CD4-positive, alpha-beta T cell (primary cell): ENCODE data around the gene OVCA2. TPM values are rescaled to one million over a fixed set of nuclear protein-coding genes. Genes with fewer than 3 reads are reported as not detected.

Experiments used
- ATAC-seq: fragments of 200-7000 bp; cut with Tn5 transposase; one replicate; pipeline ENCODE4 v1.10.0; 2022; ENCODE audit warnings: mild to moderate bottlenecking; ENCODE audit not compliant: poor library complexity
- CTCF ChIA-PET: fragments of 350-600 bp; sonication (Branson Sonifier 250); formaldehyde crosslinking; loops from one replicate; lab custom pipeline; 2021; ENCODE audit warnings: antibody characterized with exemption, inconsistent platforms; lab: Charles Lee
- POLR2A ChIA-PET: fragments of 350-600 bp; sonication (Branson Sonifier 250); formaldehyde crosslinking; loops from one replicate; lab custom pipeline; 2021; ENCODE audit warnings: antibody characterized with exemption, inconsistent platforms; lab: Charles Lee
- DNase-seq, 14 experiments: peaks; one replicate each; pipeline ENCODE4 v3.0.0-alpha.2; 2013 to 2020; ENCODE audit warnings: mixed read lengths in 2 of 14
- H3K27ac ChIP-seq, 2 donors: one replicate each; pipeline versions ENCODE4 v1.5.1 to v1.7.0; 2013; ENCODE audit warnings: low read length in 2 of 2, low read depth in 1 of 2, mild to moderate bottlenecking in 1 of 2
- H3K27me3 ChIP-seq, 2 experiments: 1 replicate in 1 of 2; 2 replicates in 1 of 2; pipeline versions ENCODE4 v1.6.1 to v1.7.0; 2013; ENCODE audit warnings: low read length in 2 of 2, control low read depth in 1 of 2, mild to moderate bottlenecking in 1 of 2, moderate library complexity in 1 of 2; ENCODE audit not compliant: insufficient read depth in 2 of 2, control insufficient read depth in 1 of 2
- H3K36me3 ChIP-seq: one replicate; pipeline ENCODE4 v1.6.1; 2013; ENCODE audit warnings: low read length, control low read depth; ENCODE audit not compliant: insufficient read depth
- H3K4me1 ChIP-seq: one replicate; pipeline ENCODE4 v1.6.1; 2013; ENCODE audit warnings: low read length, control low read depth; ENCODE audit not compliant: insufficient read depth
- H3K4me3 ChIP-seq: one replicate; pipeline ENCODE4 v1.5.1; 2013; ENCODE audit warnings: mild to moderate bottlenecking, low read length, moderate library complexity
- H3K9me3 ChIP-seq, 2 experiments: 1 replicate in 1 of 2; 2 replicates in 1 of 2; pipeline versions ENCODE4 v1.6.1 to v1.7.0; 2013; ENCODE audit warnings: low read length in 2 of 2, mild to moderate bottlenecking in 2 of 2, control low read depth in 1 of 2, moderate library complexity in 1 of 2; ENCODE audit not compliant: control insufficient read depth in 1 of 2, insufficient read depth in 1 of 2
- H3K27ac Mint-ChIP-seq: one replicate; pipeline ENCODE4 v1.8.0; 2020; ENCODE audit warnings: mixed read lengths
- H3K27me3 Mint-ChIP-seq: one replicate; pipeline ENCODE4 v1.8.0; 2021; ENCODE audit warnings: mixed read lengths
- H3K36me3 Mint-ChIP-seq: one replicate; pipeline ENCODE4 v1.8.0; 2021; ENCODE audit warnings: low read depth, mixed read lengths
- H3K4me1 Mint-ChIP-seq: one replicate; pipeline ENCODE4 v1.8.0; 2021; ENCODE audit warnings: low read depth, mixed read lengths
- H3K4me3 Mint-ChIP-seq: one replicate; pipeline ENCODE4 v1.8.0; 2020; ENCODE audit warnings: mild to moderate bottlenecking, mixed read lengths
- H3K9me3 Mint-ChIP-seq: one replicate; pipeline ENCODE4 v1.8.0; 2020; ENCODE audit warnings: mixed read lengths
- CTCF ChIP-seq: fragments of 200-600 bp; IDR thresholded peaks from one replicate; pipeline ENCODE4 v1.8.0; 2022; ENCODE audit warnings: antibody characterized with exemption, mild to moderate bottlenecking
- intact Hi-C, 2 experiments: fragments of 100-400 bp; cut with DNase I in 1 of 2; cut with micrococcal nuclease in 1 of 2; formaldehyde crosslinking; loops; one replicate each; pipeline versions ENCODE4 v1.15.1 to v1.9.0; 2023 to 2025; cut with DNase I, micrococcal nuclease
- total RNA-seq, 174 experiments: library from RNA in 2 of 174; stranded (reverse) in 2 of 174; gene quantifications; one replicate each; pipeline ENCODE4 v1.2.3 and lab custom pipeline; 2021 to 2026

OVCA2 gene
- total RNA-seq, 2 experiments from 2014 or later = 34.4 to 35.1 TPM

GRCh38 chr17:2029911-2030778 is 11.7 kb upstream of the OVCA2 start, which contains the start of gene DPH1:
Gene DPH1 (plus strand): TSS chr17:2030153. CDS start chr17:2030170, 17 bp downstream.
- Mint-ChIP-seq H3K4me1 (peaks cover 34% of the 10 kb centered on the region), H3K27me3 (peaks cover 26% of the 10 kb centered on the region), H3K27ac (peak within 1 kb of the TSS; percentile 86), H3K4me3 (peak within 1 kb of the TSS; percentile 94), H3K36me3 (peaks cover 21% of the 10 kb centered on the region), H3K9me3 (no peaks in the 10 kb centered on the region)
- ATAC-seq = peak; percentile 82
- TF ChIP-seq CTCF = no peak
- POLR2A ChIA-PET = interaction anchor here (1.0 to 2.2 kb wide), 2 partner anchors 10 to 17 kb away, joined by 3 to 6 read pairs; no protein-coding TSS in a partner anchor
- peak within 1 kb of the TSS; percentile 60 to 70 for H3K27ac ChIP-seq
- H3K4me3 ChIP-seq = peak within 1 kb of the TSS; percentile 100
- CTCF ChIA-PET = interaction anchor here (1.8 kb wide), 1 partner anchor 11 kb away, joined by 6 read pairs; the partner anchor contains the start of gene OVCA2
- H3K36me3 ChIP-seq = peaks cover 14% of the 10 kb centered on the region
- peak; percentile 74 to 92 (median 81) for DNase-seq
- H3K4me1 ChIP-seq = peaks cover 45% of the 10 kb centered on the region
- intact Hi-C loops = loop anchor here (1.0 to 5.0 kb wide), 6 partner anchors 11 to 682 kb away; partner anchors contain the start of genes CLUH (in 1 of the 2), RILP (in 1 of the 2), SCARF1 (in 1 of the 2) and WDR81 (in 1 of the 2)
- peaks cover 12 to 16% of the 10 kb centered on the region in 2 experiments for H3K27me3 ChIP-seq
- peaks cover 0 to 6% of the 10 kb centered on the region in 2 experiments for H3K9me3 ChIP-seq

GRCh38 chr17:2030779-2031163 is 11.1 kb upstream of the OVCA2 start:
- peaks cover 21% of the 10 kb centered on the region for H3K36me3 Mint-ChIP-seq
- Histone ChIP-seq H3K36me3 (peaks cover 18% of the 10 kb centered on the region), H3K27me3 (peaks cover 7 to 13% of the 10 kb centered on the region in 2 experiments), H3K9me3 (peaks cover 0 to 6% of the 10 kb centered on the region in 2 experiments), H3K4me3 (peak overlapping the region; percentile 100), H3K27ac (no peak overlapping the region), H3K4me1 (peaks cover 39% of the 10 kb centered on the region)
- peaks cover 28% of the 10 kb centered on the region for H3K4me1 Mint-ChIP-seq
- peak; percentile 20 for TF ChIP-seq CTCF
- DNase-seq = no peak
- intact Hi-C loops = loop anchor here (1.0 to 5.0 kb wide), 3 partner anchors 11 to 682 kb away; partner anchors contain the start of gene CLUH (in 1 of the 2)
- H3K27ac Mint-ChIP-seq = peak overlapping the region; percentile 86
- ChIA-PET CTCF (interaction anchor here (1.8 kb wide), 1 partner anchor 11 kb away, joined by 6 read pairs; the partner anchor contains the start of gene OVCA2), POLR2A (interaction anchor here (1.0 to 2.2 kb wide), 2 partner anchors 10 to 17 kb away, joined by 3 to 6 read pairs; no protein-coding TSS in a partner anchor)
- no peak for ATAC-seq
- peak overlapping the region; percentile 94 for H3K4me3 Mint-ChIP-seq
- H3K27me3 Mint-ChIP-seq = peaks cover 20% of the 10 kb centered on the region
- no peaks in the 10 kb centered on the region for H3K9me3 Mint-ChIP-seq

GRCh38 chr17:2033153-2033552 is 8.7 kb upstream of the OVCA2 start:
- POLR2A ChIA-PET = no interaction called here
- Histone ChIP-seq H3K9me3 (peaks cover 0 to 6% of the 10 kb centered on the region in 2 experiments), H3K36me3 (peaks cover 37% of the 10 kb centered on the region), H3K27ac (no peak overlapping the region), H3K4me1 (peaks cover 33% of the 10 kb centered on the region), H3K4me3 (no peak overlapping the region), H3K27me3 (peaks cover 0 to 7% of the 10 kb centered on the region in 2 experiments)
- peak overlapping the region; percentile 71 for H3K4me3 Mint-ChIP-seq
- ATAC-seq (no peak), DNase-seq (no peak)
- no peak overlapping the region for H3K27ac Mint-ChIP-seq
- CTCF ChIA-PET = no interaction called here
- peaks cover 6% of the 10 kb centered on the region for H3K27me3 Mint-ChIP-seq
- H3K9me3 Mint-ChIP-seq = no peaks in the 10 kb centered on the region
- H3K36me3 Mint-ChIP-seq = peaks cover 44% of the 10 kb centered on the region
- intact Hi-C loops = loop anchor here (5.0 kb wide), 2 partner anchors 161 to 679 kb away; partner anchors contain the start of gene CLUH (in 1 of the 2)
- H3K4me1 Mint-ChIP-seq = peaks cover 27% of the 10 kb centered on the region
- TF ChIP-seq CTCF = no peak
